Cardiac fibroblast (primary cell): ENCODE data around the gene ZBED2.

Experiments used
- DNase-seq, 2 donors: peaks; one replicate each; pipeline versions ENCODE4 v3.0.0 to v3.0.0-alpha.2; 2010; ENCODE audit warnings: low read depth in 2 of 2
- H3K4me3 ChIP-seq, 2 donors: replicated peaks in 1 of 2; 1 replicate in 1 of 2; 2 replicates in 1 of 2; pipeline ENCODE4 v1.5.1; 2011; ENCODE audit warnings: low read depth in 2 of 2, low read length in 2 of 2, mild to moderate bottlenecking in 2 of 2, moderate library complexity in 1 of 2
- CTCF ChIP-seq: IDR thresholded peaks from one replicate; pipeline ENCODE4 v1.5.1; 2011; ENCODE audit warnings: low read depth, mild to moderate bottlenecking, low read length, inconsistent platforms

Gene ZBED2

GRCh38 chr3:111589303-111590142 is 5.6 kb downstream of the ZBED2 start:
- H3K4me3 ChIP-seq = no peak overlapping the region
- DNase-seq = no peak
- TF ChIP-seq CTCF = no peak

- DNase-seq = peak in 1 of 2 donors; percentile 65
- TF ChIP-seq CTCF = no peak
- no peak overlapping the region for H3K4me3 ChIP-seq
Observed at GRCh38 chr3:111588527-111588926, 6.6 kb downstream of the ZBED2 start.

- DNase-seq = peak; percentile 7 to 53
- no peak for TF ChIP-seq CTCF
- H3K4me3 ChIP-seq = no peak overlapping the region
Observed at GRCh38 chr3:111585217-111585616, 9.9 kb downstream of the ZBED2 start.

GRCh38 chr3:111584744-111585143 is 10.4 kb downstream of the ZBED2 start:
- TF ChIP-seq CTCF = no peak
- H3K4me3 ChIP-seq = no peak overlapping the region
- DNase-seq = no peak

GRCh38 chr3:111582120-111582474 is 13.0 kb downstream of the ZBED2 start:
- DNase-seq = peak; percentile 54 to 89
- TF ChIP-seq CTCF = no peak

GRCh38 chr3:111581403-111582119 is 13.6 kb downstream of the ZBED2 start:
- TF ChIP-seq CTCF = no peak
- no peak for DNase-seq
- H3K4me3 ChIP-seq = no peak overlapping the region

More at GRCh38 chr3:111582120-111582474, 13.0 kb downstream of the ZBED2 start:
- H3K4me3 ChIP-seq = no peak overlapping the region
